GM18499 (cell line): ENCODE measurements around the gene IFRD2.

Experiments
- ATAC-seq: cut with Tn5 transposase; IDR thresholded peaks from one replicate; pipeline ENCODE4 v1.9.1; 2021; ENCODE audit warnings: moderate number of reproducible peaks; ENCODE audit not compliant: insufficient read depth, unreplicated experiment

IFRD2 gene

DNA sequence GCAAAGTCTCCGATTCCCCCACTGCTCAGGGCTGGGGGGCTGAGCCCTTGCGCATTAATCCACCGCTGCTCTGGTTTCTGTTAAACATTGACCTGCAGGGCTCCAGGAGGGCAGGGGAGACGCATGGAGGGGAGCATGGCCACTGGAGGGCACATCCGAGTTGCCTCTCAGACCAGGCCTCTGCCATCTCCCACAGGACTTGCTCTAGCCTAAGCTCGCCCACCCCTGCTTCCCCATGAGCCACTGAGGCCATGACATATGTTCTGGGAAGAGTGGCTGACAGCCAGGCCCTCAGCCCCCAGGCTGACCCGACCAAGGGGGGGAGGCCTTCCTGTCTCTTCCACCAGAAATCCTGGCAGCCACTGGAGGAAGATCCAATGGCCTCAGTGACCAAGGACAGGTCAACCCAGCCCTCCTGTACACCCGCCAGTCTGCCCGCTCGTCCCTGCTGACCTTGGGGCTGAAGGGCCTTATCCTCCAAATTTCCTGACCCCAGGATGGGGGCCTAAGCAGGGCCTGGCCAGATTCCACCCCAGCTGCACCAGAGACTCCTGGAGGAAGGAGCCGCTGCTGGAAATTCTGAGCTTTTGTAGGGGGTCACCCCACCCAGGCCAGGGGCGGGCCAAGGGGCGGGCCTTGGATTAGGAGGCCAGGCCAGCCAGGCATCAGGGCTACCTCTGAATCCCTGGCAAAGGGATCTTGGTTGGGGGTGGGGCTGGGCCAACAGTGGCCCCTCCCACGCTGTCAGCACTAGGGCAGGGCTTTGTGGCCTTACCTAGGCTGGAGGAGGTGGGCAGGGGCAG lies 11.0 kb upstream of the IFRD2 start, which contains the start of gene HYAL1:
TSS of gene HYAL1 (minus strand) at position 562 of the 803 bp plus-strand sequence. CDS start 618 bp downstream, outside the sequence.
- no peak for ATAC-seq

DNA sequence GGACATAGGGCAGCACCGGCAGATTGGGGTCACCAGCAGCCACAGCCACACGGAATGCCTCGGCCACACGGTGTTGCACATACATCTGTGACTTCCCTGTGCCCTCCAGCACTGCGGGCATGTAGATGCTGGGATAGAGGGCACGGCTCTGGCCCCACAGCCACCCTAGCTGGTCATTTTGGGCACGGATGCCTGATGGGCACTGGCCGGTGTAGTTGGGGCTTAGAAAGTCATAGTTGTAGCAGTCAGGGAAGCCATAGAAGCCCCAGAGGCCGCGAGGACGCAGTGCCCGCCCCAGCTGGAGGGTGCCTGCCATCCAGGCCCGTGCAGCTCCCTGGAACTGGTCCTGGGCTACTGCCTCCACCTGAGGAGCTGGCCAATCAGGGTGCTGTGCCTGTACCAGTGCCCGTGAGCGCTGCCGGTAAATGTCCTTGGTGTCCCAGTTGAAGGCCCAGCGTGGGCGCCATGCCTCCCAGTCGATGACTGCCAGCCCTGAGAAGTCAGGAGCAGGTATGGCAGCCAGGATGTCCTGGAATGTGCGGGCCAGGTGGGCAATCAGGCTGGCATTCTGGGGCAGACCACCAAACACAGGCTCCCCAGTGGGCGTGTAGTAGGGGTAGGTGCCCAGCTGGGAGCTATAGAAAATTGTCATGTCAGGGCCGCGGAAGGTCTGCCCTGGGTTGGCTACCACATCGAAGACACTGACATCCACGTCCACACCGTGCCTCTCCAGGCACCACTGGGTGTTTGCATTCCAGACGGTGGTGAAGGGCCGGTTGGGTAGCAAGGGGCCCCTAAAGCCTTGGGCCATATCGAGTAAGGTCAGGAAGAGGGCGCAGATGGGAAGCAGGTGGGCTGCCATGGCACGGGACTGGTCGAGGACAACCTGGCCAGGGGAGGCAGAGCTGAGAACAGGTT lies 10.1 kb upstream of the IFRD2 start:
- no peak for ATAC-seq

DNA sequence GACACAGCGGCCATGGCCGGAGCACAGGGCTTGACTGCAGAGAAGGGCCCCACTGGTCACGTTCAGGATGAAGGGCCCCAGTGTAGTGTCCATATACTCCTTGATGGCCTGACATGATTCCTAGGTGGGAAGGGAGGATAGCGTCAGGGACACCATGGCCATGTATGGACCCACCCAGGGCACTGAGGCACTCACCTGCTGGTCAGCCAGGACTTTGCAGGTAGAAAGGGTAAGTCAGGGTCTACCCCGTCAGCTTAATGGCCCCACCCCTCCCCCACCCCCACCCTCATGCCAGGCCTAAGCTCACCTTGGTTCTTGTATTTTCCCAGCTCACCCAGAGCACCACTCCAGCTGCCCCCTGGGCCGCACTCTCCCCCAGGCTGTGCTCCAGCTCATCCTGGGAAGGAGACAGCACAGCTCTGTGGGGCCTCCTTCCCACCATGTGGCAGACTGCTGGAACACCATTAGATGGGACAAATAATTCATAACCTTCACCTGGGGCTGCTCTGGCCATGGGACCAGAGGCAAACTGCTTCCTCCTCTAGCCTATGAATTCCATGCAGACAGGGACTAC lies 8.5 kb upstream of the IFRD2 start:
- ATAC-seq = no peak

DNA sequence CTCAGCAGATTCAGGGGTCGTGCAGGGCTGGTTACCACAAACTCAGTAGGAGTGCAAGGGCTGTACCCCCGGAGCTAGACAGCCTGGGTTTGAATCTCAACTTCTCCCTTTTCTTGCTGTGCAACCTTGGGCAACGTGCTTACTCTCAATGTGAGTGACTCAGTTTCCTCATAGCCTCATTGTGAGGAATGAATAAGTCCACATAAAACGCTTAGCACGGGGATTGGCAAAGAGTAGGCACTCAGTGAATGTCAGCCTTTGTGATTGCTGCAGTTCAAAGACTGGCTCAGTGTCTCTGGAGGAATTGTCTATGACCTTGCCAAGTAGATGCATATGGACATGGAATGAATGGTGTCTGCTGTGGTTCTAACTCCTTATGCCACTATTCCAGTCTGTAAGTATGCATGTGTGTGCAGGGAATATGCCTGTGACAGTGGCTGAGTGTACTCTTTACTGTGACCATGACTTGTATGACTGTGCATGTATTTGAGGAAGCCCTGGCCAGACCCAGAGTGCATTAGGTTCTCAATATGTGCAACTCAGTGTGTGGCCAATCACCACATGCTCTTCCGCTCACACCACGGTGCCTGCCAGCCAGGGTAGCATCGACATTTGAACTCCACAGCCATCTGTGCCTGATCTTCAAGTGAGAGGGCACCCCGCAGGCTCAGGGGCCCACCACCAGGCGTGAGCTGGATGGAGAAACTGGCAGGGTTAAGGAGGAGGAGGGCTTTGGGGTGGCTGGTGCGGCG lies 7.9 kb upstream of the IFRD2 start:
- ATAC-seq = no peak

DNA sequence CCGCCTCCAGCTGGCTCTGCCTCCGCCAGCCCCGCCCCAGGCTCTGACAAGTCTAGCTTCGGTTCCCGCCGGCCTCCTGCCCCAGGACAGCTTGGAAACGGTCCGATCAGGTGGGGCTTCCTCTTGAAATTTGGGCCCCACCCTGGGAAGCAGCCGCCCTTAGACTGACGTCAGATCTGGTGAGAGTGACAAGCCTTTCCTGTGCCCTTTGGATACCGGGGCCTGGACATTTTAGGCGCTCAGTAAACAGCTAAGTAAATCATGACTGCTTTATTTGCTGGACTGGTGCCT lies 7.4 kb upstream of the IFRD2 start:
- ATAC-seq = no peak

DNA sequence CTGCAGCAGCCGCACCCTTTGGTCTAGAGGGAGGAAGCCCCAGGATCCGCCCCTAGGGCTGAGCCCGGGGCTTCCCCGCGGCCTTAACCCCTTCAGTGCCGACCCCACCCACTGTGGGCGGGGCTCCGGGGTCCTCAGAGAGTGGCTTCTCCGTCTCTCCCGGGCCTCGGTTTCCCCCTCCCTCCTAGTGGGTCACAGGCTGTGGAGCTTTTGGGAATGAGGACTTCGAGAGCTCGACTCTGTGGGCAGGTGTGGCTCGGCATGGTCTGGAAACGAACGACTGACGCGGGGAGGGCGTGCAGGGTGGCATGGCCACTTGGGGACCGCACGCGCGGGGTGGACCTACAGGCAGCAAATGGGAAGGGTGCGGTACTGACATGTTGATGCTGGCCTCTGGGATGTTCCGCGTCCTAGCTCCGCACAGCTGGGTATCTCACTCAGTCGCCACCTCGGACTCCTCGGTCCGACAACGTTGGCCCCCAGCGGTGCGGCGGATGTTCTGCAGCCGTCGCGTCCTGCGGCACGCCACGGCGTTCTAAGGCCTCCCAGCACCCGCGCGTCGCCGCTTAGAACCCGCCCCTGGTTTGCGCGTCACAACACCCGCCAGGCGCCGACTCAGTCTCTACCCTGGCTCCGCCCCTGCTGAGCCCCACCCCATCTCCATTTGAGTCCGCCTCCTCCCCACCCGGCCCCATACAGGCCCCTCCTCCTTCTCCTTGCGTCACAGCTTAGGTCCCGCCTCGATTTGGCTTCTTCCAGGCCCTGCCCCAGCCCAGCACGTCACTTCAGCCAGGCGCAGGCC lies 6.8 kb upstream of the IFRD2 start, which contains the start of the genes HYAL3 and NAA80:
TSS of gene HYAL3 (minus strand) at position 570 of the 802 bp plus-strand sequence. CDS start 3,803 bp downstream, outside the sequence.
TSS of gene NAA80 (minus strand) at position 570 of the 802 bp plus-strand sequence. CDS start 1,942 bp downstream, outside the sequence.
- peak; percentile 66 for ATAC-seq

DNA sequence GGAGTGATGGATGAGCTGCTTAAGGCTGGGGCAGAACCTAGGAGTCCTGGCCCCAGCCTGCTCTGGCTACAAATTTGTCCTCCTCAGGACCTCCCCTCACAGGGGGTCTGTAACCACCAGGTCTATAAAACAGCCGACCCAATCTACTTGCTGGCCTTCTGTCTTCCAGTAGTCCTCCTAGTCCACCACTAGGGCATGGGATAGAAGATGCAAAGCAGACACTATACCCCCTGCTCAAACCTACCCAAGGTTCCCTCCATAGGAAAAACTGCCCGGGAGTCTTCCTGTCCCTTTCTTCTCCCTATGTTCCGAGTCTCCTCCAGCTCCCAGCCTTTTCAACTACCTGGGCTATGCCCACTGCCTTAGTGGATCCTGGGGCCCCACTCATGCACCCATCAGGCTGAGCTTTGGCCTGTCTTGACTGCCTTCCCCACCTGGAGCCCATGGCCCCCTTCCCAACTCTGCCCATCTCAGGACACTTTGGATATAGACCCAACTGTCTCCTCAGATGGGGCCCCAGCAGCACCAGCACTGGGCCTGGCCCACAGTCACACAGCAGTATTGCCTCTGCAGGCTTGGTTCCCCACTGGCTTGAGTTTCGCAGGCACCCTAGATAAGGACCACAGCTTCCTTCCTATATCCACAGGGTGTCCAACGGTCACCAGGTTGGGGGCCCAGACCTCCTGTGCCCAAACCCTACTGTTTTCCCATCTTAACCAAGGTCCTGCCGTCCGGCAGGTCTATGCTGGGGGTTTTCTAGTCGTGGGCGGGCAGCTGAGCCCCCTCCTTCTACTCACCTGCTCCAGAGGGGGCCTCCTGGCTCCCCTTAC lies 5.9 kb upstream of the IFRD2 start:
- no peak for ATAC-seq

DNA sequence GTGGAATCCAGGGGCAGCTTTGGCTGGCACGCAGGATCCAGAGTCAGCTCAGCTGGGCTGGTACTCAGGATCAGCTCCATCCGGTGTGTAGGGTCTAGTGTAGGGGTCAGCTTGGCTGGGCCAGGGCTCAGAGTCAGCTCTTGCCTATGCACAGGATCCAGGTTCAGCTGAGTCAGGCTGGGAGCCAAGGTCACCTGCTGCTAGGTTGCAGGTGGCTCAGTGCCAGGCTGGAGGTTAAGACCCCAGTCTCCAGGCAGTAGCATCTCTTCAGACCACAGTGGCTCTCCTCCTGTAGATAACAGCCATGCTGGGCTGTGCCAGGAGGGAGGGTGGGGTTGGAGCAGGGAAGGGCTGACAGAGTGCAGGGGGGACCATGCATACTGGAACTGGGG lies 5.2 kb upstream of the IFRD2 start:
- no peak for ATAC-seq

DNA sequence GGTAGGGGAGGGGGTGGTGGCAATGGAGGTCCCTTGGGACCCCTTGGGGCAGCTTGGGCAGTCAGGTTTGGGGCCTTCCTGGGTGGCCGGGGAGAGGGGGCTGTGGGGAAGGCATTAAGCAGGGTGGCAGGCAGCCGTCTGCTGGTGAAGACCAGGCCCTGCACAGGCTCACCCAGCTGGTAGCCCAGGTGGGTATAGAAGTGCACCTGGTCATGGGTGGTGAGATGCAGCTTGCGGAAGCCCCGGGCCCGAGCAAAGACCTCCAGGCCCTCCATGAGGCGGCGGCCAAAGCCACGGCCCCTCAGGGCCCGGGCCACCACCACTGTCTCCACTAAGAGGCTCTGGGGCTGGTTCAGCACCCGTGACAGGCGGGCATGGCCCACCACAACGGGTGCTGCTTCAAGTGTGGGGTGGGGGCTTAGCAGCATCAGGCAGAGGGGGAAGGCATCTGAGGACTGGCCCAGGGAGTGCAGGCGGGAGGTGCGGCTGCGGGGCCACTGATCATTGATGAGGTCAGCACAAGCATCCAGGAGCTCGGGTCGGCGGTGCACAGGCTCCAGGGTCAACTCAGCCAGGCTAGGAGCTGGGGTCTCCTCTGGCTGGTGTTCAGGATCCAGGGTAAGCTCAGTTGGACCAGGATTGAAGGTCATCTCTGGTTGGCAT lies 4.6 kb upstream of the IFRD2 start:
- no peak for ATAC-seq

DNA sequence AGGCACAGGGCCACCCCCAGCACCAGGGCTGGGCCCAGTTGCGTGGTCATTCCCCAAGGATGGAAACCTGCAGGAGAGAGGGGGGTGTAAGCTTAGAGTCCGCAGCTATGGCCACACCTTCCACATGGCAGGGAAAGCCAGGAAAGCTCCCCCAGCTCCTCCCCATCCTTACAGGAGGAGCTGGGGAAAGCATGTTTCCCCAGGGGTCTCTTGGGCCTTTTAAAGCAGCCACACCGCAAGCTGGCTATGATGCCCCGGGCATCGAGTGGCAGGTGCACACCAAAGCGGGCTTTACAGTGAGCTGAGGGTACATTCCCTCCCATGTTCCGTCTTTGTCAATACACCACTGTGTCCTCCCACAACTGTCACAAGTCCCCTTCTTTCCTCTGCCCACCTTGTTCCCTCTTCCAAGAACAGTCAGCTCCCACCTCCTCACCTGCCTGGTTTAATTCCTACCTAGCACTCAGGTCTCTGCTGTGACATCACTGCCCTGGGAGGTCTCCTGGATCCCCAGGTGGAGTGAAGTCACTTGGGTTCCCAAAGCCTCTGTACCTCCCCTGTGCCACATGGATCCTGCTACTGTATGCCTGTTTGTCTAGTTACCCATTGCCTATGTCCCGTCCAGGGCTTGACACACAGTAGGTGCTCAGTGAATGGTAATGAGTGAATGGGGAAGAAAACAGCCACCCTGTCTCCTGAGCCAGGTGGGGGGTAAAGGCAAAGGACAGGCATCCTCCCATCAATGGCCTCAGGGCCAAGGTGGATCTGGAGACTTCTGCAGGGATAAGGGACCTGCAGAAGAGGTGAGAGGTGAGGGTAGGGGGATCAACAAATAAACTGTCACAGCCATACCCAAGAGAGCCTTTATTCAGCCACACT lies 3.6 kb upstream of the IFRD2 start:
- no peak for ATAC-seq

DNA sequence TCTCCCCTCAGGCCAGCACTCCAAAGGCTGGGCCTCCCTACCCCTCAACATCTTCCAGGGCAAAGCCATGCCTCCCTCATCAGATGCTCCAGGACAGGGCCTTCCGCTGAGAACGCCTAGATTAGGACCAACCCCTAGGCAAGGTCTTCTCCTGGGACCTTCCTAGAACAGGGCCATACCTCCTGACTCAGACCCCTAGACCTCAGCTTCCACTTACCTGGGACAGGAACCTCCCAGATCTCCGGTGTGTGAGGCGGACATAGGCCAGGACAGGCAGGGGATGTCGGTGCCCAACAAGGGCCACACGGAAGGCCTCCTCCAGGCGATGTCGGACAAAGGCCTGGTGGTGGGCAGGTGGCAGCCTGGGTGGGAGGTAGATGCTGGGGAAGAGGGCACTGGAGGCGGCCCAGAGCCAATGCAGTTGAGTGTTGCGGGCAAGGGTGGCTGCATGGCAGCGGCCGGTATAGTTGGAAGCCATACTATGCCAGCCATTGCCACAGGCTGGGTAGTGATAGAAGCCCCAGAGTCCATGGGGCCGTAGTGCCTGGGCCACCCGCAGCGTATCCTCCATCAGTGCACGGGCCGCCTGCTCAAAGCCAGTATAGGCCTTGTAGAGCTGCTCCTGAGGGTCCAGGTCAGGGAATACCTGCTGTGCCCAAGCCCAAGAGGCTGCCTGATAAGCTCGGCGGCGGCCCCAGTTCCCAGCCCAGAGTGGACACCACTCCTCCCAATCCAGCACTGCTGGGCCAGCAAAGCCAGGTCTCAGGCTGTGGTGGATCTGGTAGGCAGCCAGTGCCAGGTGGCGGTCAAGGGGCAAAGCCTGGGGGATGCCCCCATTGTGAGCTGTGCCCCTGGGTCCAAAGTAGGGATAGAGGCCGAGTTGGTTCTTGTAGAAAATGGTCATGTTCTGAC lies 2.5 kb upstream of the IFRD2 start:
- ATAC-seq = no peak

DNA sequence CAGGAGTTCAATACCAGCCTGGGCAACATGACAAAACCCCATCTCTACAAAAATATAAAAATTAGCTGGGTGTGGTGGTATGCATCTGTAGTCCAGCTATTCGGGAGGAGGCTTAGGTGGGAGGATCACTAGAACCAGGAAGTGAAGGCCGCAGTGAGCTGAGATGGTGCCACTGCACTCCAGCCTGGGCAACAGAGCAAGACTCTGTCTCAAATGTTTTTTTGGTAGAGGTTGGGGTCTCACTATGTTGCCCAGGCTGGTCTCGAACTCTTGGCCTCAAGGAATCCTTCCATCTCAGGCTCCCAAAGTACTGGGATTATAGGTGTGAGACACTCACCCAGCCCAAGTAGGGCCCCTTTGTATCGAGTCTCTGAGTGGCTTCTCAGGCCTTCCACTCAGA lies 1.9 kb upstream of the IFRD2 start:
- no peak for ATAC-seq

DNA sequence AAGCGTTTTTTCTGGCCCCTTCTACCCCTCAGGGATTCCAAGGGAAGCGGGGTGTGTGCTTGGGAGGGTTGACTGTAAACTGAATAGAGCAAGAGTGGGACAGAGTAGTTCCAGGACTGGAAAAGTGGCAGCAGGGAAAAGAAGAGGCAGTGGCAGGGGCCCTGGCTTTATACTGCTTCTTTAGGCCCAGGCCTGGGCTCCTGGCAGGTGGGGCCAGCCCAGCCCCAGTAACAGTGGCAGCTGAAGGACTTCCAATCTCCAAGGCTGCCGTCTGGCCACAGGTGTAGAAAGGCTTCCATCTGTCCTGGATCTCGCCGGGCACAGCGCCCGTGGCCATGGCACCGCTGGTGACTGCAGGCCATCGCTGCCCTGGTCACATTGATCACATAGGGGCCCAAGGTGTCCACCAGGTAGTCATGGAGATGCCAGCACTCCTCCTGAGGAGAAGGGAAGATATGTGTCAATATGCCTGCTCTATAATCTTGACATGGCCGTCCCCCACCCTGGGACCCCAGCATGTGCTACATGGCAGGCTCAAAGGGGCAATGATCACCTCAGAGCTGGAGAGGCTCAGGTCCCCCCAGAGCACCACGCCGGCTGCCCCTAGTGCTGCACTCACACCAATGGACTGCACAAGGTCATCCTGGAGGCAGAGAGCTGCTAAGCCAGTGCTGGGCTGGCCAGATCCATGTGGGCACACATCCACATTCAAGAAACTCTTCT lies 1.0 kb upstream of the IFRD2 start:
- ATAC-seq = no peak

DNA sequence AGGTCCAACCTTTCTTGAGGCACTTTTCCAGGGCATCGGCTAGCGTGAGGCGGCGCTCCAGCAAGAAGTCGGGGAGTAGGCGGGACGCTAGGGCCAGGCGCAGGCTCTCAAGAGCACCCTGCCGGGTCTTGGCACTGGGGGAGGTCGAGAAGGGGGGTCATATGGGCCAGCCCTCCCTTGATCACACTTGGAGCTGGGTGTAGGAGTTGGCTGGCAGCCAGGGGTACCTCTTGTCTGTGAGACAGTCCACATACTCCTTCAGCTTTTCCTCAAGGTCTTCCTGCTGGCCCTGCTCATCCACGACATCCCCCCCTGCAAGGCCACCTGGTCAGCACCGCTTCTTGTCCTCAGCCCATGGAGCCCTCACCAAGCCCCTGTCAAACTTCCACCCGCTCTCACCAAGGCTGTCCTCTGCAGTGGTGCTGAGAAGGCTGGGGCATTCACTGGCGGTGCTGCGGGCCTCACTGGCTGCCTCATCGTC lies 2.0 kb downstream of the IFRD2 start:
- no peak for ATAC-seq

DNA sequence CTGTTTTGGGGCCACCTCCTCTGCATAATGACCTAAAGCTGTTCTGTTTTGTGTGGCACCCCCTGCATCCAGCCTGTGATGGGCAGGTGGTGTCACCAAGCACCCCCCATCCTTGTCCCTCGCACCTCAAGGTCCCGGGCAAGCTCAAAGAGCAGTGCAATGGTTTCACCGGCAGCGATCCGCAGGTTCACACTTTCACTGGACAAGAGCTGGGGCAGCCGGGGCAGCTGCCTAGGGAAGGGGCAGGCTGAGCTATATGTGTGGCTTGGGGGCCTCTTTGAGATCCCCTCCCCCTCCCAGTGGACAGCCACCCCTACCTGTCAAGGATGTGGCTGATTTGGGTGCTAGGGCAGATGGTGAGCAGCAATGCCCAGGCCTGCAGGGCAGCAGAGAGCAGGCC lies 3.1 kb downstream of the IFRD2 start:
- ATAC-seq = no peak
